Upper lobe of left lung (tissue), 4 donors: Measurements from ENCODE around the gene EXPH5.

Experiments used
- CTCF ChIP-seq, 6 experiments: fragments of 450-650 bp in 4 of 6; fragments of 200-600 bp in 2 of 6; sonication (generic) in 2 of 6; IDR thresholded peaks; one replicate each; pipeline ENCODE4 v1.5.1; 2016 to 2019; ENCODE audit warnings: antibody characterized with exemption in 6 of 6
- EP300 ChIP-seq, 4 donors: sonication (generic); formaldehyde crosslinking; IDR thresholded peaks; one replicate each; pipeline ENCODE4 v1.5.1; 2017; ENCODE audit warnings: antibody characterized with exemption in 4 of 4, control low read depth in 2 of 4
- POLR2AphosphoS5 ChIP-seq, 2 donors: sonication (generic); formaldehyde crosslinking; IDR thresholded peaks; one replicate each; pipeline ENCODE4 v1.5.1; 2017; ENCODE audit warnings: antibody characterized with exemption in 2 of 2

- TF ChIP-seq EP300 (IDR thresholded peaks at IDR 0.05) = no peak
- TF ChIP-seq CTCF (IDR thresholded peaks at IDR 0.05) = no peak
- TF ChIP-seq POLR2AphosphoS5 (IDR thresholded peaks at IDR 0.05) = no peak
These were observed 42.7 kb upstream of the EXPH5 start for GRCh38 chr11:108636222-108636621.
